NCI-H1694 treated with DMSO at 0.1 percent for 48 hours (cell line): ENCODE results near the gene OR2T29.
"Not testable (repeated sequence)": the region's sequence is repeated elsewhere in the genome, so short reads cannot be mapped to it uniquely, and the experiment has no call there.

ENCODE experiments used
- DNase-seq: peaks from one replicate; lab custom pipeline; 2025; lab: John Stamatoyannopoulos, UW

The OR2T29 gene

DNA sequence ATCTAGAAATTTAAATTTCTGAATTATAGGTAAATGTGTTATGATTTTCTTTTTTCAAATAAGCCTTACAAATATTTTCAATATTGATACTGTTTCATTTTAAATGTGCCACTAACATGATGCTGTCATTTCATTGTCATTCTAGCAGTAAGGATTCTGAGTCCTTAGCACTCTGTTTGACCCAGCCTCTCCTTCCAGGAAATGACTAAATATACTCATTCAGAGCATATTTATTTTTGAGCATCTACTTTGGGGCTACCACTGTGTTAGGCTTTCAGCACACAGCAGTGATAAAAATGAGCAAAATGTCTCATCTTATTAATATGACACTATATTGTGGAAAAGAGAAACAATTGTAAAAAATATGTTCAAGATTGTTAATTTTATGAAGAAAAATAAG, 52.4 kb downstream of the OR2T29 start:
- not testable (repeated sequence) for DNase-seq

DNA sequence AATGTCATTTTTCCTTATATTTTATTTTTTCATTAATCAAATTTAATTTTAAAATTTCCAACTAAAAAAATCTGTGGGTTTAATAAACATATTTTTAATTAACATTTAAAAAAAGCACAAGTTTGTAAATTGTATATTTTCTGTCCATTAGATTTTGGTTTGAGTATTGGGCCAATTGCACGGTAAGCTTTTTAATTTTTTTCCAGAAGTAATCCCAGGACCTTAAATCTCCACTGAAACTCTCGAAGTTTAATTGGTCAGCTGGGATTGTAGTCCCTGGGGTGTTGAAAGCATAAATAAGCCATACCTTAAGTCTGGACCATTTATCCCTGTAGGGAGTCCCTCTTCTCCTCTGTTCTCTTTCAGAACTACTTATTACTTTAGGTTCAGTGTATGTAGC, 54.8 kb downstream of the OR2T29 start, which contains the start of gene OR2G6:
OR2G6 (plus strand) TSS at position 301 of the 400 bp plus-strand sequence. CDS start 13,574 bp downstream, outside the sequence.
- not testable (repeated sequence) for DNase-seq
